OCI-LY7 (cell line): ENCODE measurements around the gene NPEPL1.

Experiments
- CTCF ChIP-seq: fragments of 200-600 bp; sonication (generic); conservative IDR thresholded peaks from 2 replicates; pipeline ENCODE4 v1.5.1; 2014; ENCODE audit warnings: mild to moderate bottlenecking, antibody characterized with exemption, low read length, moderate library complexity, mixed read lengths
- EZH2phosphoT487 ChIP-seq: fragments of 200-600 bp; sonication (generic); IDR thresholded peaks from 2 replicates; pipeline ENCODE4 v1.6.1; 2018; ENCODE audit warnings: low read depth, borderline replicate concordance, mild to moderate bottlenecking, mixed run types, antibody characterized with exemption, low read length, moderate library complexity, mixed read lengths

- no peak for TF ChIP-seq CTCF
- no peak for TF ChIP-seq EZH2phosphoT487
Observed at GRCh38 chr20:58684291-58684690, 8.3 kb upstream of the NPEPL1 start.
